IPS-20b (cell line): ENCODE data around the gene TMCC1.
A peak's percentile ranks its signal among the peaks of the same experiment; 100 is the strongest.
"Not testable (repeated sequence)": the region's sequence is repeated elsewhere in the genome, so short reads cannot be mapped to it uniquely, and the experiment has no call there.

ENCODE experiments used
- H3K27ac ChIP-seq: one replicate; pipeline ENCODE4 v1.5.1; 2013; ENCODE audit warnings: low read length
- H3K27me3 ChIP-seq: 2 replicates; pipeline ENCODE4 v1.6.1; 2013; ENCODE audit warnings: mild to moderate bottlenecking, low read length, inconsistent platforms; ENCODE audit not compliant: insufficient read depth
- H3K36me3 ChIP-seq: 2 replicates; pipeline ENCODE4 v1.6.1; 2013; ENCODE audit warnings: low read depth, mild to moderate bottlenecking, inconsistent platforms, low read length, moderate library complexity; ENCODE audit not compliant: insufficient read depth
- H3K4me1 ChIP-seq: 2 replicates; pipeline ENCODE4 v1.6.1; 2013; ENCODE audit warnings: mild to moderate bottlenecking, control low read depth, inconsistent platforms, low read length, moderate library complexity; ENCODE audit not compliant: insufficient read depth
- H3K4me3 ChIP-seq: 2 replicates; pipeline ENCODE4 v1.5.1; 2013; ENCODE audit warnings: mild to moderate bottlenecking, low read length, inconsistent platforms
- H3K9ac ChIP-seq: 2 replicates; pipeline ENCODE4 v1.6.1; 2013; ENCODE audit warnings: low read depth, mild to moderate bottlenecking, inconsistent platforms, low read length, moderate library complexity
- H3K9me3 ChIP-seq: 2 replicates; pipeline ENCODE4 v1.6.1; 2013; ENCODE audit warnings: mild to moderate bottlenecking, low read depth, low read length, inconsistent platforms; ENCODE audit not compliant: insufficient read depth

Gene TMCC1

GRCh38 chr3:129890125-129890524 lies 3.4 kb downstream of the TMCC1 start:
- Histone ChIP-seq H3K4me1 (peaks cover 21% of the 10 kb centered on the region; the same call in 1 of the 2 replicates), H3K9me3 (no peaks in the 10 kb centered on the region), H3K9ac (no peak overlapping the region), H3K4me3 (no peak overlapping the region), H3K36me3 (0 out of 2 replicates have a peak, but pooled peaks cover 4% of the 10 kb centered on the region), H3K27ac (no peak overlapping the region), H3K27me3 (no peaks in the 10 kb centered on the region)

GRCh38 chr3:129888771-129889170 lies 4.7 kb downstream of the TMCC1 start:
- H3K27ac ChIP-seq, result no peak overlapping the region
- 0 out of 2 replicates have a peak, but pooled peaks cover 4% of the 10 kb centered on the region for H3K36me3 ChIP-seq
- no peaks in the 10 kb centered on the region for H3K9me3 ChIP-seq
- no peak overlapping the region for H3K4me3 ChIP-seq
- H3K9ac ChIP-seq, result no peak overlapping the region
- peaks cover 18% of the 10 kb centered on the region; the same call in 1 of the 2 replicates for H3K4me1 ChIP-seq
- H3K27me3 ChIP-seq, result no peaks in the 10 kb centered on the region

GRCh38 chr3:129881261-129881660 lies 12.2 kb downstream of the TMCC1 start:
- Histone ChIP-seq H3K4me3 (no peak overlapping the region), H3K27ac (no peak overlapping the region), H3K9ac (no peak overlapping the region), H3K9me3 (no peaks in the 10 kb centered on the region), H3K36me3 (peaks cover 25% of the 10 kb centered on the region), H3K4me1 (no peaks in the 10 kb centered on the region), H3K27me3 (no peaks in the 10 kb centered on the region)

- H3K4me1 ChIP-seq, result no peaks in the 10 kb centered on the region
- peaks cover 39% of the 10 kb centered on the region for H3K36me3 ChIP-seq
- no peak overlapping the region for H3K4me3 ChIP-seq
- no peak overlapping the region for H3K27ac ChIP-seq
- no peaks in the 10 kb centered on the region for H3K27me3 ChIP-seq
- no peak overlapping the region for H3K9ac ChIP-seq
- H3K9me3 ChIP-seq, result no peaks in the 10 kb centered on the region
Measured at GRCh38 chr3:129878355-129878754, 15.2 kb downstream of the TMCC1 start.

GRCh38 chr3:129874479-129874878 lies 19.0 kb downstream of the TMCC1 start:
- H3K36me3 ChIP-seq, result peaks cover 43% of the 10 kb centered on the region
- not testable (repeated sequence) for H3K4me1 ChIP-seq, H3K9me3 ChIP-seq, H3K4me3 ChIP-seq, H3K27me3 ChIP-seq, H3K27ac ChIP-seq, H3K9ac ChIP-seq

GRCh38 chr3:129868912-129869311 lies 24.6 kb downstream of the TMCC1 start:
- H3K36me3 ChIP-seq, result peaks cover 26% of the 10 kb centered on the region
- no peak overlapping the region for H3K4me3 ChIP-seq
- no peaks in the 10 kb centered on the region for H3K27me3 ChIP-seq
- H3K9me3 ChIP-seq, result no peaks in the 10 kb centered on the region
- no peak overlapping the region for H3K9ac ChIP-seq
- H3K27ac ChIP-seq, result peak overlapping the region; percentile 46
- H3K4me1 ChIP-seq, result peaks cover 8% of the 10 kb centered on the region; the same call in 1 of the 2 replicates

GRCh38 chr3:129867506-129868124 lies 25.9 kb downstream of the TMCC1 start:
- Histone ChIP-seq H3K27me3 (no peaks in the 10 kb centered on the region), H3K36me3 (peaks cover 18% of the 10 kb centered on the region)

GRCh38 chr3:129865806-129866205 lies 27.7 kb downstream of the TMCC1 start:
- H3K4me3 ChIP-seq, result no peak overlapping the region
- peaks cover 12% of the 10 kb centered on the region; the same call in 1 of the 2 replicates for H3K36me3 ChIP-seq
- no peaks in the 10 kb centered on the region for H3K9me3 ChIP-seq
- H3K27ac ChIP-seq, result no peak overlapping the region
- no peak overlapping the region for H3K9ac ChIP-seq
- H3K4me1 ChIP-seq, result peaks cover 8% of the 10 kb centered on the region; the same call in 1 of the 2 replicates
- no peaks in the 10 kb centered on the region for H3K27me3 ChIP-seq

More at GRCh38 chr3:129867506-129868124, 25.9 kb downstream of the TMCC1 start:
- no peaks in the 10 kb centered on the region for H3K9me3 ChIP-seq
- peaks cover 8% of the 10 kb centered on the region; the same call in 1 of the 2 replicates for H3K4me1 ChIP-seq
- no peak overlapping the region for H3K9ac ChIP-seq
- no peak overlapping the region for H3K4me3 ChIP-seq
- no peak overlapping the region for H3K27ac ChIP-seq

GRCh38 chr3:129864519-129864918 lies 29.0 kb downstream of the TMCC1 start:
- Histone ChIP-seq H3K9ac (no peak overlapping the region), H3K27ac (no peak overlapping the region), H3K27me3 (no peaks in the 10 kb centered on the region), H3K4me1 (peaks cover 8% of the 10 kb centered on the region; the same call in 1 of the 2 replicates), H3K36me3 (peaks cover 12% of the 10 kb centered on the region; the same call in 1 of the 2 replicates), H3K9me3 (no peaks in the 10 kb centered on the region), H3K4me3 (no peak overlapping the region)

- H3K27me3 ChIP-seq, result no peaks in the 10 kb centered on the region
- H3K27ac ChIP-seq, result no peak overlapping the region
- peaks cover 3% of the 10 kb centered on the region; the same call in 1 of the 2 replicates for H3K36me3 ChIP-seq
- H3K4me3 ChIP-seq, result no peak overlapping the region
- no peaks in the 10 kb centered on the region for H3K9me3 ChIP-seq
- peaks cover 5% of the 10 kb centered on the region; the same call in 1 of the 2 replicates for H3K4me1 ChIP-seq
- H3K9ac ChIP-seq, result no peak overlapping the region
Measured at GRCh38 chr3:129859272-129859671, 34.2 kb downstream of the TMCC1 start.

GRCh38 chr3:129857899-129858298 lies 35.6 kb downstream of the TMCC1 start:
- no peak overlapping the region for H3K27ac ChIP-seq
- no peak overlapping the region for H3K9ac ChIP-seq
- H3K36me3 ChIP-seq, result peaks cover 2% of the 10 kb centered on the region; the same call in 1 of the 2 replicates
- no peak overlapping the region for H3K4me3 ChIP-seq
- no peaks in the 10 kb centered on the region for H3K27me3 ChIP-seq
- H3K9me3 ChIP-seq, result no peaks in the 10 kb centered on the region
- H3K4me1 ChIP-seq, result peaks cover 5% of the 10 kb centered on the region; the same call in 1 of the 2 replicates

GRCh38 chr3:129856790-129857189 lies 36.7 kb downstream of the TMCC1 start:
- H3K9me3 ChIP-seq, H3K9ac ChIP-seq: not testable (repeated sequence)

More at GRCh38 chr3:129856790-129857189, 36.7 kb downstream of the TMCC1 start:
- not testable (repeated sequence) for H3K27me3 ChIP-seq, H3K36me3 ChIP-seq, H3K27ac ChIP-seq, H3K4me3 ChIP-seq, H3K4me1 ChIP-seq
